Fibroblast of skin of left quadriceps (primary cell): ENCODE data around the gene SHC3.
A peak's percentile ranks its signal among the peaks of the same experiment; 100 is the strongest.
"Not testable (repeated sequence)": the region's sequence is repeated elsewhere in the genome, so short reads cannot be mapped to it uniquely, and the experiment has no call there.

ENCODE experiments used
- DNase-seq, 2 experiments: peaks; one replicate each; pipeline ENCODE4 v3.0.0-alpha.2; 2013; ENCODE audit warnings: low read depth in 2 of 2

The SHC3 gene

GRCh38 chr9:89177944-89178829, at the start of gene SHC3:
Gene SHC3 (minus strand): TSS chr9:89178818. CDS start chr9:89178460, 358 bp downstream.
- DNase-seq, result peak in 1 of 2 experiments; percentile 13

GRCh38 chr9:89225991-89226471, 47.4 kb upstream of the SHC3 start:
- DNase-seq, result no peak

GRCh38 chr9:89225587-89225986, 47.0 kb upstream of the SHC3 start:
- no peak for DNase-seq

- DNase-seq, result no peak
These were observed 46.4 kb upstream of the SHC3 start for GRCh38 chr9:89225036-89225435.

- DNase-seq, result no peak
These were observed 46.0 kb upstream of the SHC3 start for GRCh38 chr9:89224633-89225032.

- no peak for DNase-seq
These were observed 44.9 kb upstream of the SHC3 start for GRCh38 chr9:89223396-89223977.

GRCh38 chr9:89219637-89220036, 41.0 kb upstream of the SHC3 start:
- DNase-seq, result no peak

- DNase-seq, result no peak
These were observed 39.7 kb upstream of the SHC3 start for GRCh38 chr9:89218040-89218928.

- no peak for DNase-seq
These were observed 36.7 kb upstream of the SHC3 start for GRCh38 chr9:89215342-89215741.

- no peak for DNase-seq
These were observed 34.8 kb upstream of the SHC3 start for GRCh38 chr9:89213396-89213880.

- DNase-seq, result no peak
These were observed 33.6 kb upstream of the SHC3 start for GRCh38 chr9:89212171-89212570.

- not testable (repeated sequence) for DNase-seq
These were observed 30.7 kb upstream of the SHC3 start for GRCh38 chr9:89209311-89209710.

GRCh38 chr9:89207026-89207425, 28.4 kb upstream of the SHC3 start:
- DNase-seq, result no peak

GRCh38 chr9:89204801-89205200, 26.2 kb upstream of the SHC3 start:
- no peak for DNase-seq

- DNase-seq, result no peak
These were observed 16.6 kb upstream of the SHC3 start for GRCh38 chr9:89195131-89195797.

- DNase-seq, result no peak
These were observed 16.0 kb upstream of the SHC3 start for GRCh38 chr9:89194421-89195130.

- DNase-seq, result no peak
These were observed 12.4 kb upstream of the SHC3 start for GRCh38 chr9:89191004-89191403.

- DNase-seq, result no peak
These were observed 10.6 kb upstream of the SHC3 start for GRCh38 chr9:89189215-89189614.

- DNase-seq, result no peak
These were observed 9.3 kb upstream of the SHC3 start for GRCh38 chr9:89187950-89188349.

- no peak for DNase-seq
These were observed 8.9 kb upstream of the SHC3 start for GRCh38 chr9:89187541-89187940.

GRCh38 chr9:89186960-89187359, 8.3 kb upstream of the SHC3 start:
- no peak for DNase-seq
